Smooth muscle cell (in vitro differentiated cells): ENCODE data around the gene AQP12B. TPM values are rescaled to one million over a fixed set of nuclear protein-coding genes. Genes with fewer than 3 reads are reported as not detected.

ENCODE experiments used
- DNase-seq: peaks from one replicate; lab custom pipeline; 2025; ENCODE audit not compliant: unreplicated experiment; lab: John Stamatoyannopoulos, UW
- H2AFZ ChIP-seq: fragments of 200-600 bp; sonication (generic); 2 replicates; pipeline ENCODE4 v1.6.0; 2016; ENCODE audit warnings: antibody characterized with exemption, low read depth, mild to moderate bottlenecking
- H3F3A ChIP-seq: fragments of 200-600 bp; sonication (generic); 2 replicates; pipeline ENCODE4 v1.6.0; 2017; ENCODE audit warnings: antibody characterized with exemption, low read depth
- H3K27ac ChIP-seq: fragments of 200-600 bp; sonication (generic); 2 replicates; pipeline ENCODE4 v1.5.1; 2016; ENCODE audit warnings: low read depth, mild to moderate bottlenecking
- H3K27me3 ChIP-seq: fragments of 200-600 bp; sonication (generic); 2 replicates; pipeline ENCODE4 v1.6.1; 2016; ENCODE audit warnings: low read depth, mild to moderate bottlenecking
- H3K36me3 ChIP-seq: fragments of 200-600 bp; sonication (generic); 2 replicates; pipeline ENCODE4 v1.5.1; 2016; ENCODE audit warnings: low read depth
- H3K4me1 ChIP-seq: fragments of 200-600 bp; sonication (generic); 2 replicates; pipeline ENCODE4 v1.5.1; 2016; ENCODE audit warnings: low read depth
- H3K4me2 ChIP-seq: fragments of 200-600 bp; sonication (generic); 2 replicates; pipeline ENCODE4 v1.6.0; 2016; ENCODE audit warnings: mild to moderate bottlenecking
- H3K4me3 ChIP-seq: fragments of 200-600 bp; sonication (generic); 2 replicates; pipeline ENCODE4 v1.5.1; 2016; ENCODE audit warnings: mild to moderate bottlenecking
- H3K79me2 ChIP-seq: fragments of 200-600 bp; sonication (generic); 2 replicates; pipeline ENCODE4 v1.6.0; 2016; ENCODE audit warnings: low read depth, mild to moderate bottlenecking
- H3K9ac ChIP-seq: fragments of 200-600 bp; sonication (generic); 2 replicates; pipeline ENCODE4 v1.6.0; 2016; ENCODE audit warnings: low read depth
- H3K9me3 ChIP-seq: fragments of 200-600 bp; sonication (generic); replicated peaks from 2 replicates; pipeline ENCODE4 v1.5.1; 2016; ENCODE audit warnings: low read depth
- H4K20me1 ChIP-seq: fragments of 200-600 bp; sonication (generic); 2 replicates; pipeline ENCODE4 v1.6.0; 2016; ENCODE audit warnings: low read depth
- CTCF ChIP-seq: fragments of 200-600 bp; sonication (generic); IDR thresholded peaks from 2 replicates; pipeline ENCODE4 v1.5.1; 2017; ENCODE audit warnings: borderline replicate concordance, mild to moderate bottlenecking, antibody characterized with exemption; ENCODE audit not compliant: insufficient read depth, poor library complexity, severe bottlenecking
- WGBS: methylation state at CpG from one replicate; pipeline ENCODE4 v1.1.7; 2016; ENCODE audit warnings: low lambda C conversion rate; 5-methylcytosine and 5-hydroxymethylcytosine counted together
- polyA plus RNA-seq: library from polyadenylated mRNA; unstranded; fragments of >200 nt; fragmentation: Nextera tagmentation; extraction: Ambion mirVana; gene quantifications from 2 replicates; pipeline ENCODE4 v1.2.1, GENCODE V29; 2016
- total RNA-seq: library from RNA; depleted of rRNA; stranded (reverse); fragments of >200 nt; gene quantifications from 2 replicates; pipeline ENCODE4 v1.2.3, GENCODE V29; 2014

AQP12B gene
- total and polyA plus RNA-seq, 2 experiments from 2014 or later, result not detected

DNA sequence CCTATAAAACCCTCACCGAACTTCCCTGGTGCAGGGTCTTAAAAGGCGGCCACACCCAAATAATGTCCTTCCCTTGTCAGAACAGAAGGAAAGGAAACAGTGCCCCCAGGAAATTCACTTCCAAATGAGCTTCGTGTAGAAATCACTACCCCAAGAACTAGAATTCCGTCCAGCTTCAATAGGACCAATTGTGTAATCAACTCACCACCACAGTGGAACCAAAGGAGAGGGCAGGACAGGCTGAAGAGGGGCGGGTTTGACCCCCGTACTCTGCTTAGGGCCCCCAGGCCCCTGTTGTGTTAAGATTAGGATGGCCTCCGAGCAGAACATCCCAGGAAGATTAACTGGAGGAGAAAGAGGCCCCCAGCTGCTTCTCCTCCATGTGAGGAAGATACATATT, 33.4 kb downstream of the AQP12B start:
- TF ChIP-seq CTCF, result no peak
- peaks cover 24% of the 10 kb centered on the region for H3K27me3 ChIP-seq
- DNase-seq, result no peak

GRCh38 chr2:240648650-240649275, 33.9 kb downstream of the AQP12B start:
- Histone ChIP-seq H2AFZ (no peak overlapping the region), H4K20me1 (no peaks in the 10 kb centered on the region), H3K9me3 (no peaks in the 10 kb centered on the region), H3K4me3 (no peak overlapping the region), H3K4me2 (no peak overlapping the region), H3K79me2 (no peaks in the 10 kb centered on the region), H3K27me3 (peaks cover 28% of the 10 kb centered on the region), H3K9ac (no peak overlapping the region), H3K27ac (no peak overlapping the region), H3K36me3 (no peaks in the 10 kb centered on the region), H3F3A (no peaks in the 10 kb centered on the region), H3K4me1 (peaks cover 6% of the 10 kb centered on the region)
- no peak for TF ChIP-seq CTCF
- no peak for DNase-seq
- WGBS, result 69% methylated on average over 19 of the region's 19 CpGs

More for the DNA sequence above, 33.4 kb downstream of the AQP12B start:
- Histone ChIP-seq H3K4me1 (peaks cover 6% of the 10 kb centered on the region), H3K79me2 (no peaks in the 10 kb centered on the region), H3F3A (no peaks in the 10 kb centered on the region), H3K9me3 (no peaks in the 10 kb centered on the region), H3K4me3 (no peak overlapping the region), H3K9ac (no peak overlapping the region), H3K36me3 (no peaks in the 10 kb centered on the region), H3K27ac (no peak overlapping the region), H3K4me2 (no peak overlapping the region), H4K20me1 (no peaks in the 10 kb centered on the region), H2AFZ (no peak overlapping the region)
- 67% methylated on average over 7 of the region's 7 CpGs for WGBS

GRCh38 chr2:240648155-240648649, 34.5 kb downstream of the AQP12B start:
- H4K20me1 ChIP-seq, result no peaks in the 10 kb centered on the region
- peaks cover 6% of the 10 kb centered on the region for H3K4me1 ChIP-seq
- H3K9me3 ChIP-seq, result no peaks in the 10 kb centered on the region
- no peak overlapping the region for H3K9ac ChIP-seq
- H2AFZ ChIP-seq, result no peak overlapping the region
- peaks cover 31% of the 10 kb centered on the region for H3K27me3 ChIP-seq
- no peaks in the 10 kb centered on the region for H3F3A ChIP-seq
- no peak overlapping the region for H3K4me2 ChIP-seq
- no peaks in the 10 kb centered on the region for H3K36me3 ChIP-seq
- TF ChIP-seq CTCF, result no peak
- no peaks in the 10 kb centered on the region for H3K79me2 ChIP-seq
- WGBS, result 95% methylated on average over 6 of the region's 6 CpGs
- no peak overlapping the region for H3K27ac ChIP-seq
- no peak overlapping the region for H3K4me3 ChIP-seq
- no peak for DNase-seq

GRCh38 chr2:240647503-240648154, 35.1 kb downstream of the AQP12B start:
- no peaks in the 10 kb centered on the region for H3K36me3 ChIP-seq
- WGBS, result 90% methylated on average over 22 of the region's 22 CpGs

More at GRCh38 chr2:240647503-240648154, 35.1 kb downstream of the AQP12B start:
- Histone ChIP-seq H3K9me3 (no peaks in the 10 kb centered on the region), H3K4me1 (peaks cover 6% of the 10 kb centered on the region), H3K27ac (no peak overlapping the region), H3K4me3 (no peak overlapping the region), H3K9ac (no peak overlapping the region), H3K4me2 (no peak overlapping the region), H3K79me2 (no peaks in the 10 kb centered on the region), H2AFZ (no peak overlapping the region), H3F3A (no peaks in the 10 kb centered on the region), H4K20me1 (no peaks in the 10 kb centered on the region), H3K27me3 (peaks cover 30% of the 10 kb centered on the region)
- TF ChIP-seq CTCF, result no peak
- DNase-seq, result no peak
